ENCODE data around the gene PCP2. TPM values are rescaled to one million over a fixed set of nuclear protein-coding genes. Genes with fewer than 3 reads are reported as not detected.

Gene PCP2
- total and polyA plus RNA-seq, 2 of the 13 experiments (the other 11 are each of a cell fraction or from before 2014, with no cell fraction given): 0.62 TPM; not detected in 1

DNA sequence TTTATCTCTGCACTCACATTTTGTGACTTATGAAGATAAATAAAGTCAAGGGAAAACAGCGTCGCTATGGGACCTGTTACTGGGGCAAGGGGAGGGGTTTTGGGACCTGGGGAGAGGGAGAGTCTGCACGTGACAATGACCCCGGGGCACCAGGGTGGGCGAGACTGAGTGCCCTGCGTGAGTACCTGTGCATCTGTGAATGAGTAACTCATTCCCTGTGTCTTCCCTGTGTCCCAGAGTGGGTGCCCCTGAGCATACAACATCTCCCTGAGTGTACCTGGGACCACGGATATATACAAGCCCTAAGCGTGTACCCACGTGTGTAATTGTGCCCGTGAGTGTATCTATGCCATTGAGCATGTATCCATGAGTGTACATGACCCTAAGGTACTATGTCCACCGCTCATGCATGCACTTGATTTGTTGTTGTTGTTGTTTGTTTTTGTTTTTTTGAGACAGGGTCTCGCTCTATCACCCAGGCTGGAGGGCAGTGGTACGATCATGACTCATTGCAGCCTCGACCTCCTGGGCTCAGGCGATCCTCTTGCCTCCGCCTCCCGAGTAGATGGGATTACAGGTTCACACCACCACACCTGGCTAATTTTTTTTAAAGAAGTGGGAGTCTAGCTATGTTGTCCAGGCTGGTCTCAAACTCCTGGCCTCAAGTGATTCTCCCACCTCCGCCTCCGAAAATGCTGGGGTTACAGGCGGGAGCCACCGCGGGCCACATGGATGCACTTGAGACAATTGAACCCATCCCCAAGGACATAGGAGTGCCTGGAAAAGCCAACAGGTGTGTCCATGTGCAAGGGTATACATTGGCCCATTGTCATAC is 46.5 kb upstream of the PCP2 start:
- ChIA-PET POLR2A (interaction anchor here (0.7 to 1.2 kb wide), 2 partner anchors 43 to 112 kb away, joined by 4 read pairs; no protein-coding TSS in a partner anchor), CTCF (ENCODE audit: low intra/inter-chr PET ratio, low total read pairs) (interaction anchor here (2.8 to 3.1 kb wide), 2 partner anchors 28 to 111 kb away, joined by 13 to 34 read pairs; no protein-coding TSS in a partner anchor)
- peak overlapping the region; percentile 85 to 99 (median 97); a peak in 5 of 6 replicates for H3K4me3 ChIP-seq (replicated peaks in 1 of 3; ENCODE audit: insufficient read depth in 1 of 3, low read depth in 2 of 3, low read length in 3 of 3)
- H3K27me3 ChIP-seq (ENCODE audit: control insufficient read depth in 1 of 2, insufficient read depth in 2 of 2, low read length in 2 of 2): peaks cover 3 to 20% of the 10 kb centered on the region in 2 experiments; a peak in 2 of 5 replicates
- in situ Hi-C loops (cut with HindIII; ENCODE audit: extremely low pct_ligation_motif_present, low pct_unique_long_range_greater_than_20kb): loop anchor here (5.0 to 10.0 kb wide), 2 partner anchors 115 to 118 kb away; no protein-coding TSS in a partner anchor
- intact Hi-C loops (cut with micrococcal nuclease; ENCODE audit: unreplicated experiment): loop anchor here (2.0 kb wide), 1 partner anchor 119 kb away; no protein-coding TSS in a partner anchor
- WGBS (ENCODE audit: low lambda C conversion rate): 8% methylated on average over 21 of the region's 22 CpGs
- BruUV-seq (replicated peaks): no TSS peak
- peak overlapping the region; percentile 24; the same call in 1 of the 2 replicates for H3K9ac ChIP-seq (ENCODE audit: insufficient read depth, low read depth, low read length)
- H4K20me1 ChIP-seq (ENCODE audit: insufficient read depth, low read length): no peaks in the 10 kb centered on the region
- 0 out of 5 replicates have a peak, but pooled peaks cover 0 to 2% of the 10 kb centered on the region in 2 experiments for H3K36me3 ChIP-seq (replicated peaks in 1 of 2; ENCODE audit: control insufficient read depth in 1 of 2, insufficient read depth in 2 of 2, low read length in 2 of 2)
- peak; percentile 79; the same call in 1 of the 2 replicates for TF ChIP-seq MTF2 (CRISPR knock-in tag; IDR thresholded peaks at IDR 0.05; ENCODE audit: borderline replicate concordance)
- no peak for TF ChIP-seq GATAD1 (CRISPR knock-in tag; IDR thresholded peaks at IDR 0.05)
- 0 out of 2 replicates have a peak, but pooled peaks have one; percentile 3 for TF ChIP-seq FOSL2 (CRISPR knock-in tag; IDR thresholded peaks at IDR 0.05)
- TF ChIP-seq HIC2 (CRISPR knock-in tag; IDR thresholded peaks at IDR 0.05; ENCODE audit: low read depth): 0 out of 2 replicates have a peak, but pooled peaks have one; percentile 5
- no peak for TF ChIP-seq FLYWCH1 (CRISPR knock-in tag; IDR thresholded peaks at IDR 0.05)
- TF ChIP-seq ZNF777 (CRISPR knock-in tag; IDR thresholded peaks at IDR 0.05): no peak
- peak; percentile 53; the same call in 1 of the 2 replicates for TF ChIP-seq ZNF460 (CRISPR knock-in tag; IDR thresholded peaks at IDR 0.05; ENCODE audit: borderline replicate concordance)
- TF ChIP-seq, protein P1, sequence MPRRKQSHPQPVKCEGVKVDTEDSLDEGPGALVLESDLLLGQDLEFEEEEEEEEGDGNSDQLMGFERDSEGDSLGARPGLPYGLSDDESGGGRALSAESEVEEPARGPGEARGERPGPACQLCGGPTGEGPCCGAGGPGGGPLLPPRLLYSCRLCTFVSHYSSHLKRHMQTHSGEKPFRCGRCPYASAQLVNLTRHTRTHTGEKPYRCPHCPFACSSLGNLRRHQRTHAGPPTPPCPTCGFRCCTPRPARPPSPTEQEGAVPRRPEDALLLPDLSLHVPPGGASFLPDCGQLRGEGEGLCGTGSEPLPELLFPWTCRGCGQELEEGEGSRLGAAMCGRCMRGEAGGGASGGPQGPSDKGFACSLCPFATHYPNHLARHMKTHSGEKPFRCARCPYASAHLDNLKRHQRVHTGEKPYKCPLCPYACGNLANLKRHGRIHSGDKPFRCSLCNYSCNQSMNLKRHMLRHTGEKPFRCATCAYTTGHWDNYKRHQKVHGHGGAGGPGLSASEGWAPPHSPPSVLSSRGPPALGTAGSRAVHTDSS (CRISPR knock-in tag; conservative IDR thresholded peaks at IDR 0.05): no peak
- TF ChIP-seq CENPBD1 (CRISPR knock-in tag; IDR thresholded peaks at IDR 0.05; ENCODE audit: borderline replicate concordance, low read depth): no peak
- TF ChIP-seq, protein P2, sequence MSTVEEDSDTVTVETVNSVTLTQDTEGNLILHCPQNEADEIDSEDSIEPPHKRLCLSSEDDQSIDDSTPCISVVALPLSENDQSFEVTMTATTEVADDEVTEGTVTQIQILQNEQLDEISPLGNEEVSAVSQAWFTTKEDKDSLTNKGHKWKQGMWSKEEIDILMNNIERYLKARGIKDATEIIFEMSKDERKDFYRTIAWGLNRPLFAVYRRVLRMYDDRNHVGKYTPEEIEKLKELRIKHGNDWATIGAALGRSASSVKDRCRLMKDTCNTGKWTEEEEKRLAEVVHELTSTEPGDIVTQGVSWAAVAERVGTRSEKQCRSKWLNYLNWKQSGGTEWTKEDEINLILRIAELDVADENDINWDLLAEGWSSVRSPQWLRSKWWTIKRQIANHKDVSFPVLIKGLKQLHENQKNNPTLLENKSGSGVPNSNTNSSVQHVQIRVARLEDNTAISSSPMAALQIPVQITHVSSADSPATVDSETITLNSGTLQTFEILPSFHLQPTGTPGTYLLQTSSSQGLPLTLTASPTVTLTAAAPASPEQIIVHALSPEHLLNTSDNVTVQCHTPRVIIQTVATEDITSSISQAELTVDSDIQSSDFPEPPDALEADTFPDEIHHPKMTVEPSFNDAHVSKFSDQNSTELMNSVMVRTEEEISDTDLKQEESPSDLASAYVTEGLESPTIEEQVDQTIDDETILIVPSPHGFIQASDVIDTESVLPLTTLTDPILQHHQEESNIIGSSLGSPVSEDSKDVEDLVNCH (CRISPR knock-in tag; IDR thresholded peaks at IDR 0.05): no peak
- no peak for TF ChIP-seq KLF9 (CRISPR knock-in tag; IDR thresholded peaks at IDR 0.05; ENCODE audit: low read depth)
- TF ChIP-seq, protein P3, sequence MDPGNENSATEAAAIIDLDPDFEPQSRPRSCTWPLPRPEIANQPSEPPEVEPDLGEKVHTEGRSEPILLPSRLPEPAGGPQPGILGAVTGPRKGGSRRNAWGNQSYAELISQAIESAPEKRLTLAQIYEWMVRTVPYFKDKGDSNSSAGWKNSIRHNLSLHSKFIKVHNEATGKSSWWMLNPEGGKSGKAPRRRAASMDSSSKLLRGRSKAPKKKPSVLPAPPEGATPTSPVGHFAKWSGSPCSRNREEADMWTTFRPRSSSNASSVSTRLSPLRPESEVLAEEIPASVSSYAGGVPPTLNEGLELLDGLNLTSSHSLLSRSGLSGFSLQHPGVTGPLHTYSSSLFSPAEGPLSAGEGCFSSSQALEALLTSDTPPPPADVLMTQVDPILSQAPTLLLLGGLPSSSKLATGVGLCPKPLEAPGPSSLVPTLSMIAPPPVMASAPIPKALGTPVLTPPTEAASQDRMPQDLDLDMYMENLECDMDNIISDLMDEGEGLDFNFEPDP (CRISPR knock-in tag; conservative IDR thresholded peaks at IDR 0.05): 0 out of 2 replicates have a peak, but pooled peaks have one; percentile 21
- H3K79me2 ChIP-seq (ENCODE audit: insufficient read depth, low read length): peaks cover 5% of the 10 kb centered on the region
- FAIRE-seq (no peak), ATAC-seq (no peak), DNase-seq (ENCODE audit: low spot score) (no peak)
- H3K9me3 ChIP-seq (ENCODE audit: low read length): no peaks in the 10 kb centered on the region
- no peak overlapping the region for H2AFZ ChIP-seq (ENCODE audit: low read length)
- H3K27ac ChIP-seq (ENCODE audit: extremely low read length, insufficient read depth, low read length): no peak overlapping the region
- peaks cover 36% of the 10 kb centered on the region for H3K4me1 ChIP-seq (ENCODE audit: insufficient read depth, low read length)
- H3K4me2 ChIP-seq (ENCODE audit: low read depth, low read length): peak overlapping the region; percentile 92
